Lung (tissue), 12 donors: Measurements from ENCODE around the gene STXBP5. TPM values are rescaled to one million over a fixed set of nuclear protein-coding genes. Genes with fewer than 3 reads are reported as not detected.

Source experiments
- ATAC-seq: fragments of 200-7000 bp; cut with Tn5 transposase; one replicate; pipeline ENCODE4 v1.9.1; 2020; ENCODE audit warnings: moderate number of reproducible peaks; ENCODE audit not compliant: insufficient read depth, low FRiP score
- DNase-seq, 3 donors: peaks; one replicate each; pipeline ENCODE4 v3.0.0-alpha.2; 2013 to 2017
- H3K27ac ChIP-seq, 2 donors: one replicate each; pipeline ENCODE4 v1.5.1; 2013; ENCODE audit warnings: mild to moderate bottlenecking in 2 of 2, moderate library complexity in 2 of 2, control low read depth in 1 of 2, inconsistent platforms in 1 of 2, low read depth in 1 of 2, low read length in 1 of 2
- H3K27me3 ChIP-seq, 3 donors: one replicate each; pipeline ENCODE4 v1.5.1; 2013; ENCODE audit warnings: low read length in 2 of 3; ENCODE audit not compliant: control insufficient read depth in 3 of 3, insufficient read depth in 3 of 3
- H3K36me3 ChIP-seq, 4 donors: one replicate each; pipeline ENCODE4 v1.5.1; 2013; ENCODE audit warnings: low read length in 4 of 4, mild to moderate bottlenecking in 1 of 4, moderate library complexity in 1 of 4; ENCODE audit not compliant: control insufficient read depth in 4 of 4, insufficient read depth in 4 of 4
- H3K4me1 ChIP-seq, 5 donors: one replicate each; pipeline ENCODE4 v1.5.1; 2013; ENCODE audit warnings: low read length in 5 of 5, mild to moderate bottlenecking in 2 of 5, moderate library complexity in 1 of 5; ENCODE audit not compliant: control insufficient read depth in 5 of 5, insufficient read depth in 5 of 5
- H3K4me3 ChIP-seq: one replicate; pipeline ENCODE4 v1.5.1; 2013; ENCODE audit warnings: mild to moderate bottlenecking, control low read depth, moderate library complexity
- H3K9ac ChIP-seq, 2 donors: one replicate each; pipeline ENCODE4 v1.5.1; 2013; ENCODE audit warnings: low read length in 2 of 2, control low read depth in 1 of 2; ENCODE audit not compliant: insufficient read depth in 1 of 2
- H3K9me3 ChIP-seq, 4 donors: one replicate each; pipeline ENCODE4 v1.5.1; 2013; ENCODE audit warnings: low read length in 3 of 4, mild to moderate bottlenecking in 1 of 4, moderate library complexity in 1 of 4; ENCODE audit not compliant: control insufficient read depth in 4 of 4, insufficient read depth in 3 of 4
- WGBS, 2 donors: extraction: QIAGEN DNeasy Blood & Tissue Kit; methylation state at CpG; one replicate each; pipeline ENCODE4 v1.1.7; 2013; 5-methylcytosine and 5-hydroxymethylcytosine counted together
- polyA plus RNA-seq, 2 donors: library from polyadenylated mRNA; stranded (reverse); fragments of 200-250 nt; gene quantifications; one replicate each; pipeline ENCODE4 v1.2.1, GENCODE V29; 2013
- total RNA-seq, 2 donors: library from RNA; depleted of rRNA in 1 of 2; stranded (reverse); fragments of >200 nt in 1 of 2; gene quantifications; one replicate each; pipeline ENCODE4 v1.2.1, GENCODE V29; 2014 to 2021
- TF ChIP-seq, protein P1 (sequence below): IDR thresholded peaks from 2 replicates; pipeline ENCODE4 v1.5.1; 2012; ENCODE audit warnings: mild to moderate bottlenecking; ENCODE audit errors: control extremely low read depth, extremely low read depth
- donor health status: control.
- donor health status: control.
- donor health status: Bipolar disorder and iron deficiency.
- donor health status: healthy.
- donor health status: DM: yes; HTN: yes; CAD: no.

Gene STXBP5
- total and polyA plus RNA-seq, 4 donors: 6.2 to 29.0 (median 12.9) TPM

DNA sequence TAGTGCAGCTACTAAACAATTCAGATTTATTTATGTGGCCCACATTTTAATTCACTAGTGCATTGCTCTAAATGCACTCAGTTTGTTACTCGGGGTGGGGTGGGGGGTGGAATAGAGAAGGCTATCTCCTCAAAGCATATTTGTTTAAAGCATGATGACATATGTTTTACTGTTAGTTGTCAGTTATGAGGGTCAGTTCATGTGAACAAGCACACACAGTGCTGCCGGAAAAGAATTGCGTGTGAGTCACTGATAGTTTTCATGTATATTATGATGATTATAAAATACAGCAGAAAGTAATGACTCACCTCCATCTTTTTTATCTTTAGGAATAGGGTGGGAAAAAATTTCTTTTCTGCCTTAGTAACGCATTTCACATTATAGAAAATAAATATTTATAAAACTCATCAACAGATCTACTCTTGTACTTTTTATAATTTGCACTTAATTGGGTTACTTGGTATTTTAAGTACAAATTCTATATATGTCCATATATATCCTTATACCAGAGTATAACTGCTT is 42.2 kb upstream of the STXBP5 start:
- no peaks in the 10 kb centered on the region for H3K4me1 ChIP-seq
- no peak overlapping the region for H3K4me3 ChIP-seq
- H3K9me3 ChIP-seq: no peaks in the 10 kb centered on the region
- H3K9ac ChIP-seq: no peak overlapping the region
- WGBS, 2 donors: 81 to 83% methylated on average over 4 of the region's 4 CpGs
- no peaks in the 10 kb centered on the region for H3K27me3 ChIP-seq
- ATAC-seq: no peak
- H3K36me3 ChIP-seq: no peaks in the 10 kb centered on the region
- H3K27ac ChIP-seq: no peak overlapping the region
- TF ChIP-seq, protein P1, sequence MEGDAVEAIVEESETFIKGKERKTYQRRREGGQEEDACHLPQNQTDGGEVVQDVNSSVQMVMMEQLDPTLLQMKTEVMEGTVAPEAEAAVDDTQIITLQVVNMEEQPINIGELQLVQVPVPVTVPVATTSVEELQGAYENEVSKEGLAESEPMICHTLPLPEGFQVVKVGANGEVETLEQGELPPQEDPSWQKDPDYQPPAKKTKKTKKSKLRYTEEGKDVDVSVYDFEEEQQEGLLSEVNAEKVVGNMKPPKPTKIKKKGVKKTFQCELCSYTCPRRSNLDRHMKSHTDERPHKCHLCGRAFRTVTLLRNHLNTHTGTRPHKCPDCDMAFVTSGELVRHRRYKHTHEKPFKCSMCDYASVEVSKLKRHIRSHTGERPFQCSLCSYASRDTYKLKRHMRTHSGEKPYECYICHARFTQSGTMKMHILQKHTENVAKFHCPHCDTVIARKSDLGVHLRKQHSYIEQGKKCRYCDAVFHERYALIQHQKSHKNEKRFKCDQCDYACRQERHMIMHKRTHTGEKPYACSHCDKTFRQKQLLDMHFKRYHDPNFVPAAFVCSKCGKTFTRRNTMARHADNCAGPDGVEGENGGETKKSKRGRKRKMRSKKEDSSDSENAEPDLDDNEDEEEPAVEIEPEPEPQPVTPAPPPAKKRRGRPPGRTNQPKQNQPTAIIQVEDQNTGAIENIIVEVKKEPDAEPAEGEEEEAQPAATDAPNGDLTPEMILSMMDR: no peak
- no peak for DNase-seq

DNA sequence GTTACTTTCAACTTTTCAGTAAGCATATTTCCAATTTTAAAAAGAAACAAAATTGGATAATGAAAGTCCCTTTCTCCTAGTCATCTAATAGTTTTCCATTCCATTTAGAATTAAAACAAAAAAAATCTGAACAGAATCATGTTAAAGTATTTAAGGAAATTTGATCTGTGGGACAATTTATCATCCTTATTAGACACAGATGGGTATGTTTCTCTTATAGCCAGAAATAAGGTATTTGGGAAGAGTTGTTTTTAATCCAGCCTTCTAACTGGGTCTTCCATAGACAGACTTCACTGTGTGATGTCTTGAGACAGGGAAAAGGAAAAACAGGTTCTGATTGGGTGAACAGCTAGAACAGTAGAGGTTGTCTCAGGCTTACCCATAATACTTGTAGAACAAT is 39.5 kb upstream of the STXBP5 start:
- no peak for DNase-seq
- H3K4me1 ChIP-seq: no peaks in the 10 kb centered on the region
- H3K36me3 ChIP-seq: no peaks in the 10 kb centered on the region
- no peaks in the 10 kb centered on the region for H3K27me3 ChIP-seq
- ATAC-seq: no peak
- no peaks in the 10 kb centered on the region for H3K9me3 ChIP-seq
- TF ChIP-seq, protein P1: no peak
- no peak overlapping the region for H3K4me3 ChIP-seq
- H3K9ac ChIP-seq: no peak overlapping the region
- no peak overlapping the region for H3K27ac ChIP-seq

DNA sequence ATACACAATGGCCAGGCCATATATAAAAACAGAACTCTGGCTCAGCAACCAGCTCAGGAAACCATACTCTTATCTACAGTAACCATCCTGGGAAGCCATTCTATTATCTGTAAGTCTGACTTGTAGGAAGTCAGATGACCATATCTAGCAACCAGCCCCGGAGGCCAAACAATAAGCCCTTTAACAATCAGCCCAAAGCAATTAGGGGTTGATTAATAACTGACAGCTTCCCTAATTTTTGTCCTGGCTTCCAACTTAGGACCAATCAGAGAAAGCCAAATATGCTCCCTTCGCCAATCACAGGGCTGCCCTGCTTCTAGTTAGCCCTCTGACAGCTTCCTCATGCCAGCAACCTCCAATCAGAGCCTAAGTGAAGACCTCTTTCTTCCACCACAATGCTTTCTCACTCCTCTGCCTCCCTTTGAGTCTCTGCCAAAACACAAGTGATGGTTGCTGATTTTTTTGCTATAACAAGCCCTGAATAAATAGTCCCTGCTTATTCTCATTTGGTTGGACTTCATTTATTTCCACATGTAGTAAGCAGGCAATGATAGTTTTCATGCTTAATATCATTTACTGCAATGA is 37.8 kb upstream of the STXBP5 start:
- no peaks in the 10 kb centered on the region for H3K4me1 ChIP-seq
- no peak overlapping the region for H3K4me3 ChIP-seq
- H3K9me3 ChIP-seq: no peaks in the 10 kb centered on the region
- peak in 1 of 3 donors; percentile 3 for DNase-seq
- no peak overlapping the region for H3K27ac ChIP-seq
- TF ChIP-seq, protein P1: no peak
- H3K9ac ChIP-seq: no peak overlapping the region
- WGBS, 2 donors: 45 to 55% methylated on average over 2 of the region's 2 CpGs
- no peak for ATAC-seq
- H3K36me3 ChIP-seq: no peaks in the 10 kb centered on the region
- no peaks in the 10 kb centered on the region for H3K27me3 ChIP-seq

DNA sequence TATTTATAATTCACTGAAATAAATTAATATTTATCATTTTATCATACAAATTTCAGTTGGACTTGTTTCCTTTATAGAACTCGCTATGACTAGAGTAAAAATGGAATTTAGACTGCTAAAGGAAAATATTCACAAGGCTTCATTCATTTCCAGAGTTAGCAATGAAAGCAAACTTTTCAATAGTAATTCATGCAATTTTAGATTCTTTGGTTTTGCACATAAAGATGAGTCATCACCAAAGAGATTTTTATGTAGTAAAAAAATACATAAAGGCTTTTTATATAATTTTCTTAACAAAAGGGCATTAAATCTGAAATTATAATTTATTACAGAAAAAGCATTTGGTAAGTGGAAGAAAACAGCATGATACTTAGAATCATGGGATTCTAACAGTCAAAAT is 37.2 kb upstream of the STXBP5 start:
- Histone ChIP-seq H3K27me3 (no peaks in the 10 kb centered on the region), H3K4me1 (no peaks in the 10 kb centered on the region), H3K9me3 (no peaks in the 10 kb centered on the region), H3K9ac (no peak overlapping the region), H3K4me3 (no peak overlapping the region), H3K36me3 (no peaks in the 10 kb centered on the region), H3K27ac (no peak overlapping the region)
- 85 to 96% methylated on average over 1 of the region's 1 CpG for WGBS, 2 donors
- DNase-seq (no peak), ATAC-seq (no peak)
- TF ChIP-seq, protein P1: no peak
